Mucosa of stomach (tissue), 1 donor: ENCODE data around the gene SNRNP70.
A peak's percentile ranks its signal among the peaks of the same experiment; 100 is the strongest.
"Not testable (repeated sequence)": the region's sequence is repeated elsewhere in the genome, so short reads cannot be mapped to it uniquely, and the experiment has no call there.

Experiments used
- H3K27me3 ChIP-seq: one replicate; pipeline ENCODE4 v1.7.0; 2013; ENCODE audit warnings: mild to moderate bottlenecking, low read length; ENCODE audit not compliant: control insufficient read depth, insufficient read depth
- H3K36me3 ChIP-seq: one replicate; pipeline ENCODE4 v1.7.0; 2013; ENCODE audit warnings: low read length; ENCODE audit not compliant: control insufficient read depth, insufficient read depth
- H3K4me1 ChIP-seq: one replicate; pipeline ENCODE4 v1.7.0; 2013; ENCODE audit warnings: mild to moderate bottlenecking, low read length; ENCODE audit not compliant: control insufficient read depth, insufficient read depth
- H3K4me3 ChIP-seq: one replicate; pipeline ENCODE4 v1.7.0; 2013; ENCODE audit warnings: low read length
- H3K9ac ChIP-seq: one replicate; pipeline ENCODE4 v1.7.0; 2013; ENCODE audit warnings: mild to moderate bottlenecking, low read length, moderate library complexity
- H3K9me3 ChIP-seq: one replicate; pipeline ENCODE4 v1.7.0; 2013; ENCODE audit warnings: mild to moderate bottlenecking, low read length, moderate library complexity; ENCODE audit not compliant: control insufficient read depth
- donor health status: Pancreatic carcinoma.

SNRNP70 gene, protein sequence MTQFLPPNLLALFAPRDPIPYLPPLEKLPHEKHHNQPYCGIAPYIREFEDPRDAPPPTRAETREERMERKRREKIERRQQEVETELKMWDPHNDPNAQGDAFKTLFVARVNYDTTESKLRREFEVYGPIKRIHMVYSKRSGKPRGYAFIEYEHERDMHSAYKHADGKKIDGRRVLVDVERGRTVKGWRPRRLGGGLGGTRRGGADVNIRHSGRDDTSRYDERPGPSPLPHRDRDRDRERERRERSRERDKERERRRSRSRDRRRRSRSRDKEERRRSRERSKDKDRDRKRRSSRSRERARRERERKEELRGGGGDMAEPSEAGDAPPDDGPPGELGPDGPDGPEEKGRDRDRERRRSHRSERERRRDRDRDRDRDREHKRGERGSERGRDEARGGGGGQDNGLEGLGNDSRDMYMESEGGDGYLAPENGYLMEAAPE

GRCh38 chr19:49085020-49085867 lies at the start of gene SNRNP70:
SNRNP70 (plus strand) TSS chr19:49085451; CDS start chr19:49086415, 964 bp downstream.
- peaks cover 8% of the 10 kb centered on the region for H3K36me3 ChIP-seq
- H3K9me3 ChIP-seq: no peaks in the 10 kb centered on the region
- H3K27me3 ChIP-seq: no peaks in the 10 kb centered on the region
- H3K4me1 ChIP-seq: peaks cover 16% of the 10 kb centered on the region
- peak within 1 kb of the TSS; percentile 93 for H3K9ac ChIP-seq
- peak within 1 kb of the TSS; percentile 89 for H3K4me3 ChIP-seq

DNA sequence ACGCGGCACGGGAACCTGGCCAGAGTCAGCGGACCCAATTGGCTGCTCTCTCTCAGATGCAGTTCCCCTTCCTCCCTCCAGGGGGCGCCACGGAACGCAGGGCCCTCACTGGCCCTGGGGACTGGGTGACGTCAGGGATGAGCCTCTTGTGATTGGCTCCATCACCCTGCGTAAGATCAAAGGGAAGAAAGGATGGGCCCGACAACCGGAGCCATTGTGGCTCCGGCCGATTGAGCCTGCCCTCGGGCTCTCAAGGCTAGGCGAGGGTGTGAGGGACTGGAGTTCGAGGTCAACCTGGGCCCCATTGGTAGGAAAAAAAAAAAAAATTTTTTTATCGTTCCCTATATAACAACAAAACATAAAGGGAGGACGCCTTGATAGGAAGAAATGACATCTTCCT lies 48.4 kb upstream of the SNRNP70 start, which contains the start of gene CGB1:
Gene CGB1, minus strand, starts transcription at position 81 of the 400 bp plus-strand sequence. CDS start 184 bp downstream, outside the sequence.
- H3K4me1 ChIP-seq, H3K9ac ChIP-seq, H3K36me3 ChIP-seq, H3K27me3 ChIP-seq, H3K9me3 ChIP-seq, H3K4me3 ChIP-seq: not testable (repeated sequence)

DNA sequence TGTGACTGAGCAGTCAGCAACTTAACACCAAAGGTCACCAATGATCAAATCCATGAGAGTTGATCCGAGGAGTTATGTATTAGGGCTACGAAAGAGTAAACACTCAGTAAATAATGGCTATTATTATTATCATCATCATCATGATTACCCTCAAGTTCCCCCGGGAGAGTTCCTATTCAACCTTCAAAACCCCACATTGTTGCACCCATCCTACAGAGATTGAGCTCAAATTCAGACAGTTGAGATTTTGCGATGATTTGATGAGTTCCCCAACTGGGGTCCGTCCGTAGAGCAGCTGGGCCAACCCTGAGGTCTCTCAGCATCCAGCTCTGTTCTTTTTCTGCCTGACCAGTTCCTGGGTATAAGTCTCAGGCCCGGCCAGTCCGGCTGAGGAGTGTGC lies 47.1 kb upstream of the SNRNP70 start:
- H3K9ac ChIP-seq, H3K36me3 ChIP-seq, H3K9me3 ChIP-seq, H3K27me3 ChIP-seq, H3K4me3 ChIP-seq, H3K4me1 ChIP-seq: not testable (repeated sequence)

DNA sequence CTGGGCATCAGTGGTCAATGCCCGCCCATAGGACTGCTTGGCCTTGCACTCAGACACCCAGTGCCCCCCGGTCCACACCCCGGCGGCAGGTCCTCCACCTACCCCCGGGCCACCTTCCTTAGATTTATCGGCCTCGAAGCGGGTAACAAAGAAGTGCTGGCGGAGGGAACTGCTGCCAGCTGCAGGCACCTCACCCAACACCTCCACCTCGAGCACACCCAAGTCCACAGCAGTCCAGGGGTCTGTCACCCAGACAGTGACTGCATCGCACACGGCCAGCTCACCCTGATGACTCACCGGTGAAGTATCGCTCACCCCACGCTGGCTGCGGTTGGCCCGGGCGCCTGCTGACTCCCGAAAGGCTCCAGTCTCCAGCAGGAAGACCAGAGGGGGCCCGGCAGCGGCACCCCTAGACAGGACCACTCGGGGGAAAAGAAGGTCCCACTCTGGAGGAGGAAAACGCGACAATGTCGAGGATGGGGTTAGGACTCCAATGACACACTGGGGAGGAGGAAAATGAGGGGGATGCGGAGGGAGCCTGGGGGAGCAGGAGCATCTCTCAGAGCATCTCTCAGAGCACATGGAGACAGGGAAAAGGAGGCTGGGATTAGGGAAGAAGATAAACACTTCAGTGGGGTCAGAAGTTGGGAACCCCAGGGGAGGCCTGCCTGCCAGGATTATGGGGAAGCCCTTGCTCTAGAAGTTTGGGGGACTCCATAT lies 46.5 kb upstream of the SNRNP70 start:
- not testable (repeated sequence) for H3K9me3 ChIP-seq, H3K27me3 ChIP-seq, H3K4me1 ChIP-seq, H3K9ac ChIP-seq, H3K4me3 ChIP-seq, H3K36me3 ChIP-seq

- not testable (repeated sequence) for H3K27me3 ChIP-seq, H3K4me1 ChIP-seq, H3K36me3 ChIP-seq, H3K9me3 ChIP-seq, H3K4me3 ChIP-seq, H3K9ac ChIP-seq
These were observed 45.5 kb upstream of the SNRNP70 start for GRCh38 chr19:49039736-49040135.

DNA sequence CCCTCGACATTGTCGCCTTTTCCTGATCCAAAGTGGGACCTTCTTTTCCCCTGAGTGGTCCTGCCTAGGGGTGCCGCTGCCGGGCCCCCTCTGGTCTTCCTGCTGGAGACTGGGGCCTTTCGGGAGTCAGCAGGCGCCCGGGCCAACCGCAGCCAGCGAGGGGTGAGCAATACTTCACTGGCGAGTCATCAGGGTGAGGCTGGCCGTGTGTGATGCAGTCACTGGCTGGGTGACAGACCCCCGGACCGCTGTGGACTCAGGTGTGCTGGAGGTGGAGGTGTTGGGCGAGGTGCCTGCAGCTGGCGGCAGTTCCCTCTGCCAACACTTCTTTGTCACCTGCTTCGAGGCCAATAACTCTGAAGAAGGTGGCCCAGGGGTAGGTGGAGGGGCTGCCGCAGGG lies 43.1 kb upstream of the SNRNP70 start:
- H3K27me3 ChIP-seq: no peaks in the 10 kb centered on the region
- H3K9ac ChIP-seq: no peak overlapping the region
- no peak overlapping the region for H3K4me3 ChIP-seq
- no peaks in the 10 kb centered on the region for H3K4me1 ChIP-seq
- H3K36me3 ChIP-seq: no peaks in the 10 kb centered on the region
- no peaks in the 10 kb centered on the region for H3K9me3 ChIP-seq

GRCh38 chr19:49042666-49043065 lies 42.6 kb upstream of the SNRNP70 start:
- not testable (repeated sequence) for H3K36me3 ChIP-seq, H3K27me3 ChIP-seq, H3K4me3 ChIP-seq, H3K4me1 ChIP-seq, H3K9me3 ChIP-seq, H3K9ac ChIP-seq

DNA sequence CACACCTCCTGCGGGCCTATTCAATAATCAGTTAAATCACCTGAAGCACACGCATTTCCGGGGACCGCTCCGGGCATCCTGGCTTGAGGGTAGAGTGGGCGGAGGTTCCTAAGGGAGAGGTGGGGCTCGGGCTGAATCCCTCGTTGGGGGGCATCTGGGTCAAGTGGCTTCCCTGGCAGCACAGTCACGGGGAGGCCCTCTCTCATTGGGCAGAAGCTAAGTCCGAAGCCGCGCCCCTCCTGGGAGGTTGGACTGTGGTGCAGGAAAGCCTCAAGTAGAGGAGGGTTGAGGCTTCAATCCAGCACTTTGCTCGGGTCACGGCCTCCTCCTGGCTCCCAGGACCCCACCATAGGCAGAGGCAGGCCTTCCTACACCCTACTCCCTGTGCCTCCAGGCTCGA lies 41.7 kb upstream of the SNRNP70 start, which contains the start of gene CGB5:
Gene CGB5, plus strand, starts transcription at position 301 of the 400 bp plus-strand sequence. CDS start 362 bp downstream, outside the sequence.
- not testable (repeated sequence) for H3K4me1 ChIP-seq, H3K9ac ChIP-seq, H3K27me3 ChIP-seq, H3K4me3 ChIP-seq, H3K36me3 ChIP-seq, H3K9me3 ChIP-seq

GRCh38 chr19:49049011-49049410 lies 36.2 kb upstream of the SNRNP70 start, which contains the start of gene CGB8:
CGB8 (minus strand) TSS chr19:49049111; CDS start chr19:49048739, 372 bp downstream.
- H3K9me3 ChIP-seq, H3K9ac ChIP-seq, H3K4me1 ChIP-seq, H3K4me3 ChIP-seq, H3K27me3 ChIP-seq, H3K36me3 ChIP-seq: not testable (repeated sequence)

- H3K9me3 ChIP-seq, H3K4me3 ChIP-seq, H3K9ac ChIP-seq, H3K36me3 ChIP-seq, H3K4me1 ChIP-seq, H3K27me3 ChIP-seq: not testable (repeated sequence)
These were observed 35.4 kb upstream of the SNRNP70 start for GRCh38 chr19:49049834-49050233.

DNA sequence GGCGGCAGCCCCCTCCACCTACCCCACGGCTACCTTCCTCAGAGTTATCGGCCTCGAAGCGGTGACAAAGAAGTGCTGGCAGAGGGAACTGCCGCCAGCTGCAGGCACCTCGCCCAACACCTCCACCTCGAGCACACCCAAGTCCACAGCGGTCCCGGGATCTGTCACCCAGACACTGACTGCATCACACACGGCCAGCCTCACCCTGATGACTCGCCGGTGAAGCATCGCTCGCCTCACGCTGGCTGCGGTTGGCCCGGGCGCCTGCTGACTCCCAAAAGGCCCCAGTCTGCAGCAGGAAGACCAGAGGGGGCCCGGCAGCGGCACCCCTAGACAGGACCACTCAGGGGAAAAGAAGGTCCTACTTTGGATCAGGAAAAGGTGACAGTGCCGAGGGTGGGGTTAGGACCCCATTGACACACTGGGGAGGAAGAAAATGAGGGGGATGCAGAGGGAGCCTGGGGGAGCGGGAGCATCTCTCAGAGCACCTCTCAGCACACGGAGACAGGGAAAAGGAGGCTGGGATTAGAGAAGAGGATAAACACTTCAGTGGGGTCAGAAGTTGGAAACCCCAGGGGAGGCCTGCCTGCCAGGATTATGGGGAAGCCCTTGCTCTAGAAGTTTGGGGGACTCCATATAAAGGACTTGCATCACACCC lies 34.7 kb upstream of the SNRNP70 start:
- H3K27me3 ChIP-seq, H3K4me1 ChIP-seq, H3K9me3 ChIP-seq, H3K36me3 ChIP-seq, H3K9ac ChIP-seq, H3K4me3 ChIP-seq: not testable (repeated sequence)
